ENCODE data around the gene MYL12A.

GRCh38 chr18:3284501-3284900, 36.9 kb downstream of the MYL12A start:
- no peak for TF ChIP-seq EZH2 (IDR thresholded peaks at IDR 0.05; ENCODE audit: insufficient read depth, poor library complexity, severe bottlenecking)
- no peak for TF ChIP-seq EZH2phosphoT487 (IDR thresholded peaks at IDR 0.05; ENCODE audit: insufficient read depth, low read depth)

Measured in GM23248 (cell line).